Activated T-cell treated with anti-CD3 and anti-CD28 coated beads, Interleukin-2, amount 50 U/mL, for 48 hours (primary cell): ENCODE results near the gene ATAD1.

Experiments used
- DNase-seq, 2 experiments: peaks; one replicate each; pipeline ENCODE4 v3.0.0-alpha.2; 2020

Gene ATAD1

DNA sequence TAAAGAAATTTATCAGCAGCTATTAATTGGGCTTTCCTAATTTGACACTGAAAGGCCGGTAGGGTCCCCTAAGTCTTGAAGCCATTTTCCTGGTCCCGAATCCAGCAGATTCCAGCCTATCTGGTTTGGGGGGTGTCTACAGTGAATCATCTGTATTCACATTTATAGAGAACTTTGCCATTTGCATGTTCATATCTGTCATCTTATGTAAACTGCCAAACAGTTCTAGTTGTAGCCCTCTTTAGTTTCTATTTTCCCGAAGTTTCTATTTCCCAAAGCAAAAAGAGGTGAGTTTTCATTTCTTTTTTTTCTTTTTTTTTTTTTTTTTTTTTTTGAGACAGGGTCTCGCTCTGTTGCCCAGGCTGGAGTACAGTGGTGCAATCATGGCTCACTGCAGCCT, 110.8 kb downstream of the ATAD1 start:
- no peak for DNase-seq

DNA sequence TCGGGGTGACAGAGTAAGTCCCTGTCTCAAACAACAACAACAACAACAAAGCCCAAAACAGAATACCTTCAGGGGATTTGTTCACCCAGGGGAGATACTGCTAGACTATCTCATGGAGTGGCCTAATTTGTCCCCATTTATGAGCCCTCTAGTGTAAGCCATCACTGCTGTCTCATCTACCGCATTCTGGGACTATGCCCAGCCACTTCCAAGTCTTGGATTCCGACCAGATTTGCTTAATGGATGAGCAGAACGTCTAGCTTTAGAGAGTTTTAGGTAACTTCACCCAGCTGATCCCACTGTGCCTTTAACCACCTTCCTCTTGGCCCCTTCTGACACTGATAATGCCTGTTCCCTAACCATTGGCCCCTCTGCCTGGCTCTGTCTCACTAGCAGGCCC, 111.3 kb downstream of the ATAD1 start:
- DNase-seq = no peak

DNA sequence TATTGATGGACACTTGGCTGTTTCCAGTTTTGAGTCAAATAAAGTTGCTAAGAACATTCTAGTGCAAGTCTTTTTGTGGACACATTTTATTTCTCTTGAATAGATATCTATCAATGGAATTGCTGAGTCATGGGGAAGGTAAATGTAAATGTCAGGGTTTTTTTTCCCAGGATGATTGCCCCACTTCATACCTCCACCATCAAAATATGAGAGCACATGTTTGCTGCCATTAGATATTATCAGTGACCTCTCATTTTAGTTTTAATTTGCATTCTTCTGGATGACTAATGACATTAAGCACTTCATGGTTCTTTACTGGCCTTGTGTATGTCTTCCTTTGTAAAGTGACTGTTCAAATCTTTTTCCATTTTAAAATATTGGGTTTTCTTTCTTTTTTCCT, 112.7 kb downstream of the ATAD1 start:
- no peak for DNase-seq

DNA sequence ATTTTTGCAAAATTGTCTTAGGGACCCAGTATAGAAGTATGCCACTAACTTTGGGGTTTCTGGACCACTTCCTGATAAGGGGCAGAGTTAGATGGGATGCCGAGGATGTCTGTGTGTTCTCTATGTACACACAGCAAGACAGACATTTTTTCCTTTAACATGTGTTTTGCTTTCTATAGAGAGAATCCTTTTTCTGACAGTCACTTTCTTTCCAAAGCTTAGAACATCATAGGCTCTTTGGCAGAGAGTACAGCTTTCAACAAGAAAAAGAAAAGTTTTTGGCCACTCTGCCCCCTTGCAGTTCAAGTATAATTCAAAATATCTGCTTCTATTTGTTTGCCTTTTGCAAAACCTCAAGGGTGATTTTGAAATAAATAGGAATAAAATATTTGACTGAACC, 114.3 kb downstream of the ATAD1 start:
- DNase-seq = no peak

DNA sequence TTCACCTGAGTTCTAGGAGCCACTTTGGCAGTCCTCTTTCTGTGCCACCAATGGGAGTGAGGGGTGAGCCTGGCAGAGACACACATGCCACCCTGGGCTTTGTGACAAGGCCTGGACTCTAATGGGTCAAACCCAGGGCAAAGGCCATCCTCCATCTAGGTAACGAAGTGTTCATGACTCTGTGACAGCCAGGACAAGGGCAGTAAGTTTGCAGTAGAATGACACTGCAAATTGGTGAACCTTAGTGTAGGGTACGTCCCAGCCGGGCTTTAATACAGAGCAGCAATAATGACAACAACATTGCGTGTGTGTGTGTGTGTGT, 115.1 kb downstream of the ATAD1 start:
- no peak for DNase-seq

DNA sequence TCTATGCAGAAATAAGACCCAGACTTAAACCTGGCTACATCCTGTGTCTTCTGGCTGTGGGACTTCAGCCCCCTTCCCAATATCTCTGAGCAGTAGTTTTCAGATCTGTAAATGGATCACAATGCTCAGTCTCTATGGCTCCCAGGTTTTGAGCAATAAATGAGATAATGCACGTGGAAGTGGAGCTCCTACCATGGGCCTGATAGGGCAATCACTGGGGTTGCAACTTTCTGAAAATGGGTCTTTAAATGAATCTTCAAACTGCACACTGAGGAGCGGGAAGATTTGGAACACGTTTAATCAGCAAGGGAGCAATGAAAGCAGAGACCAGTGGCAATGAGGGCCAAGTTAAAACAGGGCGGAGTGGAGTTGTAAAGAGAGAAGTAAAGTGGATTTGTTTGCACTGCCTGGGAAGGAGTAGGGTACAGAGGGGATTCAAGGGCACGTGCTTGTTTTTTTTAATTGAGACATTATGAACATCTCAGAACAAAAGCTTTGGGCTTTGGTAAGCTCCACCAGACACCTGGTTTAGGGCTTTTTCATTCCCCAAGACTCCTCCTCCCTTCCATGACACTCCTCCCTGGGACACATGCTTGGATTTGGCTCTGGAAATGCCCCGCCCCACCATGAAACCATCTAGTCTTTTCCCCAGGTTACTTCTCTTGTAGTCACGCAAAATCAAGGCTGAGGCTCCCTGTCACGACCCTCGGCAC, 115.6 kb downstream of the ATAD1 start:
- no peak for DNase-seq
